GM18508 (cell line): Measurements from ENCODE around the gene OR7C1.
"Not testable (repeated sequence)": the region's sequence is repeated elsewhere in the genome, so short reads cannot be mapped to it uniquely, and the experiment has no call there.

Source experiments
- ATAC-seq: cut with Tn5 transposase; IDR thresholded peaks from one replicate; pipeline ENCODE4 v1.9.1; 2021; ENCODE audit warnings: moderate number of reproducible peaks; ENCODE audit not compliant: insufficient read depth, unreplicated experiment

Gene OR7C1

DNA sequence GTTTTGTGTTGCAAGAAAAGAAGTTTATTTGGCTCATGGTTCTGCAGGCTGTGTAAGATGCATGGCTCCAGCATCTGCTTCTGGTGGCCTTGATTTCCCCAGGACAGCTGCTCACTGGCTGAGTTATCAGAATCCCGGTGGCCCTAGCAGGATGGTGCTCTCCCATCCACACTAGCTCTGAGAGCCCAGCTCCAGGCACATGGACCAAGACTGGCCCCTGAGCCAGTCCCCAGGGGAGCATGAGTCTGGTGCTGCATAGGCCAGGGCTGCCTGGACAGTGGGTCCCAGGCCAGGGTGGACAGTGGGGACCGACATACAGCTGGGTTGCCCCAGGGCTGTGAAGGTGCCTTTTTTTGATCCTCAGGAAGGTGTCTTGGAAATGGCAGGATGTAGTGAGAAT is 67.0 kb downstream of the OR7C1 start:
- ATAC-seq: no peak

DNA sequence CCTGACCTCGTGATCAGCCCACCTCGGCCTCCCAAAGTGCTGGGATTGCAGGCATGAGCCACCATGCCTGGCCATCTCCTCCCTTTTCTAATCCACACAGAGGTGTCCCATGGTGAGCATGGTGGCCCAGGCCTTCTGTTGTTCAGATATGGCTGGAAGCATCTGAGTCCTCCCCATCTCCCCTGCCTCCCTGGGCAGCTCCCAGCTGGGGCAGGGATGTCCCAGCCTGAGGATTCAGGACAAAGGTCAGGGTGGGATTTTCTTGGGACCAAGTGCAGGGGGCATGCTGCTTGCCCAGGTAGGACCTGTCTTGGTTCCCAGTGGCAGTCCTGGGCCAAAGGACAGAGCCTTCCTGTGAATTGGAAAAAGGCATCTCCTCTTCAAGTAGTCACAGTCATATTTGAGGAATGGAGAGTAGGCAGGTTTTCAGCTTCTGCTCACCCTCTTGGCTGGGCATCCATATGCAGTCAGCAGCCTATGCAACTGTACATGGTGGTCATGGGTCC is 67.5 kb downstream of the OR7C1 start:
- no peak for ATAC-seq

GRCh38 chr19:14765841-14766240 is 69.1 kb downstream of the OR7C1 start:
- ATAC-seq: not testable (repeated sequence)

DNA sequence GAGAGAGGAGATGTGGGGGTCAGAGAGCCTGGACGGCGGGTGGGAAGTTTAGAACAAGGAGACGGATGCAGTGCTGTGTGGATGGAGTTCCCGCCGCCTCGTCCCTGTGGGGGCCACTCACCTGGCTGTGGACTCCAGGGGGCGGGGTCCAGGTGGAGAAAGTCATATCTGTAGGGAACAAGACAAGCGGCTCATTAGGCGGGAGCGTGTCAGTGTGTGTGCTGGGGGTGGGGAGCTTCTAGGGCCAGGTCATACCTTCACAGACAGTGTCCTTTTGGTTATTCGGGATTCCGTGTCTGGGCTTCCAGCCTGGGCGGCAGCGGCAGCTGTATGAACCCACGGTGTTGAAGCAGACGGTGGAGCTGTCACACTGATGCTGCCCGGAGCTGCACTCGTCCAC is 69.6 kb downstream of the OR7C1 start:
- not testable (repeated sequence) for ATAC-seq

GRCh38 chr19:14764401-14764800 is 70.6 kb downstream of the OR7C1 start:
- no peak for ATAC-seq

DNA sequence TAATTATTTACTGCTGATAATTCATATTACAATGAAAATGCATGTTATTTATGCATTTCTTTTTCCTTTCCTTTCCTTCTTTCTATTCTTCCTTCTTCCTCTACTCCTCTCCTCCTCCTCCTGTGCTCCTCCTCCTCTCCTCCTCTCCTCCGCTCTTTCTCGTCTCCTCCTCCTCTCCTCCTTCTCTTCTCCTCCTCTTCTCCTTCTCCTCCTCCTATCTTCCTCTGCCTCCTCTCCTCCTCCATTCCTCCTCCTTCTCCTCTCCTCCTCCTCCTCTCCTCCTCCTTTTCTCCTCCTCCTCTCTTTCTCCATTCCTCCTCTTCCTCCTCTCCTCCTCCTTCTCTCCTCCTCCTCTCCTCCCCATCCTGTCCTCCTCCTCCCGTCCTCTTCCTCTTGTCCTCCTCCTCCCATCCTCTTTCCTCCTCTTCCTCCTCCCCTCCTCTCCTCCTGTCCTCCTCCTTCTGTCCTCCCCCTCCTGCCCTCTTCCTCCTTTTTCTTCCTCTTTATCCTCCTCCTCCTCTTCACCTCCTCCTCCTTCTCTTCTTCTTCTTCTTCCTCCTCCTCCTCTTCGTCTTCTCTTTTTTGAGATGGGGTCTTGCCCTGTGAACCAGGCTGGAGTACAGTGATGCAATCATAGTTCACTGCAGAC is 71.4 kb downstream of the OR7C1 start:
- ATAC-seq: no peak

- ATAC-seq: no peak
These were observed 72.9 kb downstream of the OR7C1 start for GRCh38 chr19:14762111-14762510.

DNA sequence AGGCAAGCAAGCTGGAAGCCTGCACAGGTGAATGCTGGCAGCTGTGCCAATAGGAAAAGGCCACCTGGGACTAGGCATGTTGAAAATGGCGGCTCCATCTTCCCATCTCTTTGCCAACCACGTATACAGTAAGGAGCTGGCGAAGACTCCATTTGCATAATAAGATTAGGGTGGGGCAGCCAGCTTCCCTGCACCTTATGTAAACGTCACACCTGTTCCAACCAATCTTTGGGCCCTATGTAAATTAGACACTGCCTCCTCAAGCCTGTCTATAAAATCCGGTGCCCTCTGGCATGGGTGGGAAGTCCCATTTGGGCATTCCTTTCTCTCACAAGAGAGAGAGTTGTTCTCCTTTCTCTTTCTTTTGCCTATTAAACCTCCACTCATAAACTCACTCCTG is 73.4 kb downstream of the OR7C1 start:
- no peak for ATAC-seq

DNA sequence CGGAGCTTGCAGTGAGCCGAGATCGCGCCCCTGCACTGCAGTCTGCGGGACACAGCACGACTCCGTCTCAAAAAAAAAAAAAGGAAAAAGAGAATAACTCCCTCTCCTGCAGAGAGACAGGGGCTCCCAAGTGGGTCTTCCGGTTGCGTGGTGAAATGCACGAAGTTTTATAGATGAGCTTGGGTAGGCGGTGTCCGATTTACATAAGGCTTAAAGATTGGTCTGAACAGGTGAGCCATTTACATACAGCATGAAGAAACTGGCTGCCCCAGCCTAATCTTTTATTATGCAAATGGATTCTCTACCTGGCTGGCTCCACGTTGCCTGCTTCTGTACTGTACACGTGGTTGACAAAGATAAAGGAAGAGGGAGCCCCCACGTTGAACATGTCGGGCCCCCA is 76.2 kb downstream of the OR7C1 start:
- ATAC-seq: no peak

DNA sequence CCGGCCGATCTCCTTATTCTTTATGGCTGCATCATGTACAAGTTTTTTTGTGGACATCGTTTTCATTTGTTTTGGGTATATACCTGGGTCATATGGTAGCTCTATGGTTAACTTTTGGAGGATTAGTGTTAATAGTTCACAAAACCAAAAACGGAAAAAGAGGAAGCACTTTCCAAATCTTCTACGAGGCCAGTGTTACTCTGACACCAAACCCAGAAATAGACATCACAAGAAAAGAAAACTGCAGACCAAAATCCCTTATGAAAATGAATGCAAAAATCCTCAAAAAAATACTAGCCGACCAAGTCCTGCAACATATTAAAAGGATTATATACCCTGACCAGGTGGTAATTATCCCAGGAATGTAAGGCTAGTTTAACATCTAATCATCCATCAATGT is 86.4 kb downstream of the OR7C1 start:
- no peak for ATAC-seq
